ENCODE results near the gene SMYD3. TPM values are rescaled to one million over a fixed set of nuclear protein-coding genes. Genes with fewer than 3 reads are reported as not detected.

Gene SMYD3
- total and polyA plus RNA-seq, 2 of the 13 experiments (the other 11 are each of a cell fraction or from before 2014, with no cell fraction given) = 27.7 to 35.8 TPM

DNA sequence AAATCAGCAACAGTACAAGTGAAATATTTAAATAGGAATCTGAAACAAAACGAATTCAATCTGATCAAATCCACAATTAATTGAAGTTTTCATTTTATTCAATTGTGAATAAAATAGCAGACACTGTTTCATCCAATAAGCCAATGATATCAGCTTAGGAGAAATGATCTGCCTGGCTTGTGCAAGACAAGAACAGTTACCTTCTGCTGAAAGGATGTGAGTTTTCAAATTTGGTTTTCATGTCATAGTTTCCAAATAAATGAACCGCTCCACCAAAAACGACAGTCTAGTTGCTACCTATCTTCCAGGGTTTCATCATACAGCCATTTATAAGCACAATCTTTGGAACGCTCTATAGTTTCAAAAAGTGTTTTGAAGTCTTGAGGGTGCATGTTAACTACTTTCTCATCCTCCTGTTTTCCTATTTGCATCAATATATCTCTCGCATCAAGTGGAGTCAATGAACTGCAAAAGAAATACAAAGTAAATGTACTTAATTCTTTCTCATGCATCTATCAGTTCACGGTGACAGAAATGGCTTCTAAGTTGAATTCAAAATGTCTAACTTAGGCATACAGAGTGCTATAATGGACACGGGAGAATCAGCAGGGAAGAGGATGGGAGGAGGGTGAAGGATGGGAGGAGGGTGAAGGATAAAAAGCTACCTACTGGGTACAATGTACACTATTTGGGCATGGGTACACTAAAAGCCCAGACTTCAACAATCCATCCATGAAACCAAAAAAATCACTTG, 33.8 kb upstream of the SMYD3 start:
- DNase-seq (ENCODE audit: low spot score) (no peak), ATAC-seq (no peak), FAIRE-seq (no peak)
- no peaks in the 10 kb centered on the region for H4K20me1 ChIP-seq (ENCODE audit: insufficient read depth, low read length)
- H3K9ac ChIP-seq (ENCODE audit: insufficient read depth, low read depth, low read length) = no peak overlapping the region
- CTCF ChIA-PET (ENCODE audit: low intra/inter-chr PET ratio, low total read pairs) = no interaction called here
- peaks cover 14 to 40% of the 10 kb centered on the region in 2 experiments for H3K36me3 ChIP-seq (replicated peaks in 1 of 2; ENCODE audit: control insufficient read depth in 1 of 2, insufficient read depth in 2 of 2, low read length in 2 of 2)
- in situ Hi-C loops (cut with HindIII; ENCODE audit: extremely low pct_ligation_motif_present, low pct_unique_long_range_greater_than_20kb) = no loop called here
- BruUV-seq (replicated peaks) = no TSS peak
- TF ChIP-seq HINFP (CRISPR knock-in tag; IDR thresholded peaks at IDR 0.05; ENCODE audit: low read depth) = no peak
- TF ChIP-seq KAT7 (CRISPR knock-in tag; IDR thresholded peaks at IDR 0.05; ENCODE audit: borderline replicate concordance) = peak; percentile 96; the same call in 1 of the 2 replicates
- TF ChIP-seq, protein P1, sequence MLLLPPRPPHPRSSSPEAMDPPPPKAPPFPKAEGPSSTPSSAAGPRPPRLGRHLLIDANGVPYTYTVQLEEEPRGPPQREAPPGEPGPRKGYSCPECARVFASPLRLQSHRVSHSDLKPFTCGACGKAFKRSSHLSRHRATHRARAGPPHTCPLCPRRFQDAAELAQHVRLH (CRISPR knock-in tag; IDR thresholded peaks at IDR 0.05; ENCODE audit: borderline replicate concordance, low read depth) = peak; percentile 60; the same call in 1 of the 2 replicates
- no peak for TF ChIP-seq POLR2AphosphoS2 (IDR thresholded peaks at IDR 0.05; ENCODE audit: low read depth, low read length)
- no peak overlapping the region for H2AFZ ChIP-seq (ENCODE audit: low read length)
- H3K27me3 ChIP-seq (ENCODE audit: control insufficient read depth in 1 of 2, insufficient read depth in 2 of 2, low read length in 2 of 2) = no peaks in the 10 kb centered on the region
- H3K4me3 ChIP-seq (replicated peaks in 1 of 3; ENCODE audit: insufficient read depth in 1 of 3, low read depth in 2 of 3, low read length in 3 of 3) = no peak overlapping the region
- no peaks in the 10 kb centered on the region for H3K79me2 ChIP-seq (ENCODE audit: insufficient read depth, low read length)
- WGBS (ENCODE audit: low lambda C conversion rate) = 85% methylated on average over 7 of the region's 7 CpGs
- POLR2A ChIA-PET = no interaction called here
- no peaks in the 10 kb centered on the region for H3K4me1 ChIP-seq (ENCODE audit: insufficient read depth, low read length)
- H3K9me3 ChIP-seq (ENCODE audit: low read length) = no peaks in the 10 kb centered on the region
- no peak overlapping the region for H3K27ac ChIP-seq (ENCODE audit: extremely low read length, insufficient read depth, low read length)
- H3K4me2 ChIP-seq (ENCODE audit: low read depth, low read length) = no peak overlapping the region
- intact Hi-C loops (cut with micrococcal nuclease; ENCODE audit: unreplicated experiment) = no loop called here

GRCh38 chr1:246537887-246538286, 30.8 kb upstream of the SMYD3 start:
- Histone ChIP-seq H3K4me3 (replicated peaks in 1 of 3; ENCODE audit: insufficient read depth in 1 of 3, low read depth in 2 of 3, low read length in 3 of 3) (no peak overlapping the region), H3K4me2 (ENCODE audit: low read depth, low read length) (no peak overlapping the region), H3K36me3 (replicated peaks in 1 of 2; ENCODE audit: control insufficient read depth in 1 of 2, insufficient read depth in 2 of 2, low read length in 2 of 2) (peaks cover 4 to 15% of the 10 kb centered on the region in 2 experiments), H2AFZ (ENCODE audit: low read length) (no peak overlapping the region), H3K79me2 (ENCODE audit: insufficient read depth, low read length) (no peaks in the 10 kb centered on the region), H3K9me3 (ENCODE audit: low read length) (no peaks in the 10 kb centered on the region), H3K4me1 (ENCODE audit: insufficient read depth, low read length) (no peaks in the 10 kb centered on the region), H3K27ac (ENCODE audit: extremely low read length, insufficient read depth, low read length) (no peak overlapping the region), H3K9ac (ENCODE audit: insufficient read depth, low read depth, low read length) (no peak overlapping the region), H4K20me1 (ENCODE audit: insufficient read depth, low read length) (no peaks in the 10 kb centered on the region), H3K27me3 (ENCODE audit: control insufficient read depth in 1 of 2, insufficient read depth in 2 of 2, low read length in 2 of 2) (peaks cover 0 to 4% of the 10 kb centered on the region in 2 experiments; a peak in 1 of 5 replicates)
- ATAC-seq (no peak), DNase-seq (ENCODE audit: low spot score) (no peak), FAIRE-seq (no peak)
- 92% methylated on average over 3 of the region's 3 CpGs for WGBS (ENCODE audit: low lambda C conversion rate)
- no TSS peak for BruUV-seq (replicated peaks)
- in situ Hi-C loops (cut with HindIII; ENCODE audit: extremely low pct_ligation_motif_present, low pct_unique_long_range_greater_than_20kb) (no loop called here), intact Hi-C loops (cut with micrococcal nuclease; ENCODE audit: unreplicated experiment) (no loop called here)
- ChIA-PET CTCF (ENCODE audit: low intra/inter-chr PET ratio, low total read pairs) (no interaction called here), POLR2A (no interaction called here)
- TF ChIP-seq ZNF710 (CRISPR knock-in tag; IDR thresholded peaks at IDR 0.05; ENCODE audit: borderline replicate concordance) (no peak), ZBTB43 (CRISPR knock-in tag; conservative IDR thresholded peaks at IDR 0.05) (no peak), ZFP1 (CRISPR knock-in tag; IDR thresholded peaks at IDR 0.05) (no peak), ZNF576 (CRISPR knock-in tag; IDR thresholded peaks at IDR 0.05) (no peak), KLF6 (CRISPR knock-in tag; IDR thresholded peaks at IDR 0.05) (no peak), PAF1 (CRISPR knock-in tag; IDR thresholded peaks at IDR 0.05) (no peak)
- TF ChIP-seq, protein P2, sequence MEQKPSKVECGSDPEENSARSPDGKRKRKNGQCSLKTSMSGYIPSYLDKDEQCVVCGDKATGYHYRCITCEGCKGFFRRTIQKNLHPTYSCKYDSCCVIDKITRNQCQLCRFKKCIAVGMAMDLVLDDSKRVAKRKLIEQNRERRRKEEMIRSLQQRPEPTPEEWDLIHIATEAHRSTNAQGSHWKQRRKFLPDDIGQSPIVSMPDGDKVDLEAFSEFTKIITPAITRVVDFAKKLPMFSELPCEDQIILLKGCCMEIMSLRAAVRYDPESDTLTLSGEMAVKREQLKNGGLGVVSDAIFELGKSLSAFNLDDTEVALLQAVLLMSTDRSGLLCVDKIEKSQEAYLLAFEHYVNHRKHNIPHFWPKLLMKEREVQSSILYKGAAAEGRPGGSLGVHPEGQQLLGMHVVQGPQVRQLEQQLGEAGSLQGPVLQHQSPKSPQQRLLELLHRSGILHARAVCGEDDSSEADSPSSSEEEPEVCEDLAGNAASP (CRISPR knock-in tag; IDR thresholded peaks at IDR 0.05; ENCODE audit: borderline replicate concordance) = no peak
